Measurements from ENCODE around the gene PANX3. TPM values are rescaled to one million over a fixed set of nuclear protein-coding genes. Genes with fewer than 3 reads are reported as not detected.

The PANX3 gene
- total and polyA plus RNA-seq, 9 of the 15 experiments (the other 6 are each of a cell fraction or from before 2014, with no cell fraction given), result 0.09 to 0.69 (median 0.39) TPM

GRCh38 chr11:124608147-124608546, 3.1 kb upstream of the PANX3 start (continued):
- TF ChIP-seq CBX3 (IDR thresholded peaks at IDR 0.05; ENCODE audit: borderline replicate concordance in 1 of 2, low read length in 2 of 2) (no peak), ZNF766 (CRISPR knock-in tag; conservative IDR thresholded peaks at IDR 0.05) (peak; percentile 13; the same call in 1 of the 2 replicates), ARNT (IDR thresholded peaks at IDR 0.05) (no peak), SRF (CRISPR knock-in tag; IDR thresholded peaks at IDR 0.05) (no peak), RFX1 (IDR thresholded peaks at IDR 0.05) (peak; percentile 26; the same call in 1 of the 2 replicates), ARHGAP35 (IDR thresholded peaks at IDR 0.05; ENCODE audit: partially characterized antibody) (no peak), SMARCE1 (IDR thresholded peaks at IDR 0.05) (peak; percentile 65), MAFG (tag; conservative IDR thresholded peaks at IDR 0.05) (peak; percentile 100), JUND (IDR thresholded peaks at IDR 0.05; ENCODE audit: borderline replicate concordance, low read depth, low read length) (peak; percentile 85; the same call in 1 of the 2 replicates), JUND (tag; IDR thresholded peaks at IDR 0.05; ENCODE audit: borderline replicate concordance, low read depth, low read length) (peak; percentile 85), RAD51 (IDR thresholded peaks at IDR 0.05; ENCODE audit: borderline replicate concordance, low read depth) (peak; percentile 30; the same call in 1 of the 2 replicates), TGIF2 (CRISPR knock-in tag; IDR thresholded peaks at IDR 0.05) (no peak), TAF9B (IDR thresholded peaks at IDR 0.05; ENCODE audit: partially characterized antibody) (peak; percentile 75)
- TF ChIP-seq, protein P1, sequence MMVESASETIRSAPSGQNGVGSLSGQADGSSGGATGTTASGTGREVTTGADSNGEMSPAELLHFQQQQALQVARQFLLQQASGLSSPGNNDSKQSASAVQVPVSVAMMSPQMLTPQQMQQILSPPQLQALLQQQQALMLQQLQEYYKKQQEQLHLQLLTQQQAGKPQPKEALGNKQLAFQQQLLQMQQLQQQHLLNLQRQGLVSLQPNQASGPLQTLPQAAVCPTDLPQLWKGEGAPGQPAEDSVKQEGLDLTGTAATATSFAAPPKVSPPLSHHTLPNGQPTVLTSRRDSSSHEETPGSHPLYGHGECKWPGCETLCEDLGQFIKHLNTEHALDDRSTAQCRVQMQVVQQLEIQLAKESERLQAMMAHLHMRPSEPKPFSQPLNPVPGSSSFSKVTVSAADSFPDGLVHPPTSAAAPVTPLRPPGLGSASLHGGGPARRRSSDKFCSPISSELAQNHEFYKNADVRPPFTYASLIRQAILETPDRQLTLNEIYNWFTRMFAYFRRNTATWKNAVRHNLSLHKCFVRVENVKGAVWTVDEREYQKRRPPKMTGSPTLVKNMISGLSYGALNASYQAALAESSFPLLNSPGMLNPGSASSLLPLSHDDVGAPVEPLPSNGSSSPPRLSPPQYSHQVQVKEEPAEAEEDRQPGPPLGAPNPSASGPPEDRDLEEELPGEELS (CRISPR knock-in tag; IDR thresholded peaks at IDR 0.05; ENCODE audit: borderline replicate concordance), result no peak

Measured in K562 (cell line).